Dendritic cell treated with granulocyte-macrophage colony-stimulating factor and Interleukin-4, amounts not matched to agents 40 ng/mL and 50 ng/mL, for 4 days (primary cell): ENCODE data around the gene CMSS1.

Experiments used
- H3K27ac Mint-ChIP-seq: one replicate; pipeline ENCODE4 v1.8.0; 2022; ENCODE audit warnings: mild to moderate bottlenecking, mixed read lengths
- H3K27me3 Mint-ChIP-seq: one replicate; pipeline ENCODE4 v1.8.0; 2022; ENCODE audit warnings: mild to moderate bottlenecking, mixed read lengths
- H3K36me3 Mint-ChIP-seq: one replicate; pipeline ENCODE4 v1.8.0; 2022; ENCODE audit warnings: low read depth, mixed read lengths
- H3K4me1 Mint-ChIP-seq: one replicate; pipeline ENCODE4 v1.8.0; 2022; ENCODE audit warnings: low read depth, mixed read lengths
- H3K4me3 Mint-ChIP-seq: one replicate; pipeline ENCODE4 v1.8.0; 2022; ENCODE audit warnings: mild to moderate bottlenecking, moderate library complexity, mixed read lengths
- H3K9me3 Mint-ChIP-seq: one replicate; pipeline ENCODE4 v1.8.0; 2022; ENCODE audit warnings: mixed read lengths
- intact Hi-C: fragments of 100-400 bp; cut with micrococcal nuclease; formaldehyde crosslinking; loops from one replicate; pipeline ENCODE4 v1.15.0; 2022

The CMSS1 gene

DNA sequence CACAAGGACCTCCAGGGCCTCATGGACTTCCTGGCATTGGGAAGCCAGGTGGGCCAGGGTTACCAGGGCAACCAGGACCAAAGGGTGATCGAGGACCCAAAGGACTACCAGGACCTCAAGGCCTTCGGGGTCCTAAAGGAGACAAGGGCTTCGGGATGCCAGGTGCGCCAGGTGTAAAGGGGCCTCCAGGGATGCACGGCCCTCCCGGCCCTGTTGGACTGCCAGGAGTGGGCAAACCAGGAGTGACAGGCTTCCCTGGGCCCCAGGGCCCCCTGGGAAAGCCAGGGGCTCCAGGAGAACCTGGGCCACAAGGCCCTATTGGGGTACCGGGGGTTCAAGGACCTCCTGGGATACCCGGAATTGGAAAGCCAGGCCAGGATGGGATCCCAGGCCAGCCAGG, 23.2 kb upstream of the CMSS1 start:
- intact Hi-C loops: no loop called here
- no peaks in the 10 kb centered on the region for H3K27me3 Mint-ChIP-seq
- H3K9me3 Mint-ChIP-seq: no peaks in the 10 kb centered on the region
- H3K27ac Mint-ChIP-seq: no peak overlapping the region
- no peaks in the 10 kb centered on the region for H3K36me3 Mint-ChIP-seq
- H3K4me3 Mint-ChIP-seq: no peak overlapping the region
- H3K4me1 Mint-ChIP-seq: no peaks in the 10 kb centered on the region

DNA sequence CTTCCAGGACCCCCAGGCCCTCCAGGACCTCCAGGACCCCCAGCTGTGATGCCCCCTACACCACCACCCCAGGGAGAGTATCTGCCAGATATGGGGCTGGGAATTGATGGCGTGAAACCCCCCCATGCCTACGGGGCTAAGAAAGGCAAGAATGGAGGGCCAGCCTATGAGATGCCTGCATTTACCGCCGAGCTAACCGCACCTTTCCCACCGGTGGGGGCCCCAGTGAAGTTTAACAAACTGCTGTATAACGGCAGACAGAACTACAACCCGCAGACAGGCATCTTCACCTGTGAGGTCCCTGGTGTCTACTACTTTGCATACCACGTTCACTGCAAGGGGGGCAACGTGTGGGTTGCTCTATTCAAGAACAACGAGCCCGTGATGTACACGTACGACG, 22.1 kb upstream of the CMSS1 start:
- Mint-ChIP-seq H3K27me3 (no peaks in the 10 kb centered on the region), H3K9me3 (no peaks in the 10 kb centered on the region), H3K4me3 (no peak overlapping the region), H3K4me1 (no peaks in the 10 kb centered on the region), H3K27ac (no peak overlapping the region), H3K36me3 (no peaks in the 10 kb centered on the region)
- intact Hi-C loops: no loop called here

DNA sequence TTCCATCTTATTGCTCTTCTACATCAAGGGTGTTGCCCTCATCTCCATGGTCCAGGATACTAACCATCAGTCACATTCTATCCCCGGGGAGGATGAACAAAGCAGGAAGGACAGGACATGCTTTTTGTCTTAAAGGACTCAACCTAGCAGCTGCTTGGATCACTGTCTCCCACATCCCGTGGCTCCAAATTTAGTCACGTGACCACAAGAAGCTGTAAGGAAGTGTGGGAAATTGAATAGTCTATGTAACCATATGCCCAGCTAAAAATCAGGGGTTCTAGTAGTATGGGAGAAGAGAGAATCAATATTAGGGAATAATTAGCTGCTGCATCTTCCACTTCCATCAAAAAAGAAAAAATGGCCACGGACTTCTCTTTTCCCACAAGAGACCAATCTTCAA, 18.2 kb upstream of the CMSS1 start:
- no peak overlapping the region for H3K27ac Mint-ChIP-seq
- no peaks in the 10 kb centered on the region for H3K4me1 Mint-ChIP-seq
- intact Hi-C loops: no loop called here
- H3K36me3 Mint-ChIP-seq: no peaks in the 10 kb centered on the region
- no peaks in the 10 kb centered on the region for H3K27me3 Mint-ChIP-seq
- peaks cover 6% of the 10 kb centered on the region for H3K9me3 Mint-ChIP-seq
- no peak overlapping the region for H3K4me3 Mint-ChIP-seq

DNA sequence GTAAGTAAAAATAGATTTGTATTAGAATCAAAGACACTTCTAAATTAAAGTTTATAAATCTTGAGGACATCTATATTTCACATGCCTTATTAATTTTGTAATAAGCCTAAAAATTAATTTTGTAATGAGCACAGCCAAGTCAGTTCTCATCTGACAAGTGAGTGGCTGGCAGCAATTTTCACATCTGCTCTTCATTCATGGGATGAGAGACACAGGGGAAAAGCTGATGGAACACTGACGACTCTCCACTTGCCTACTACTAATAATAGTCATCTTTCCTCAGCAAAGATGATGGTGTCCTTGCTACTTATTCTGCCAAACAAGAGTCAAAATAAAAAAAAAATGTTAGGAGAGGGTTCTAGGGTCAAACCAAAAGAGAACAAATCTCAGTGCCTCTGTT, 14.4 kb upstream of the CMSS1 start:
- Mint-ChIP-seq H3K27me3 (no peaks in the 10 kb centered on the region), H3K27ac (no peak overlapping the region), H3K9me3 (peaks cover 20% of the 10 kb centered on the region), H3K4me1 (no peaks in the 10 kb centered on the region), H3K36me3 (no peaks in the 10 kb centered on the region), H3K4me3 (no peak overlapping the region)
- intact Hi-C loops: loop anchor here (10.0 kb wide), 1 partner anchor 278 kb away; no protein-coding TSS in a partner anchor

DNA sequence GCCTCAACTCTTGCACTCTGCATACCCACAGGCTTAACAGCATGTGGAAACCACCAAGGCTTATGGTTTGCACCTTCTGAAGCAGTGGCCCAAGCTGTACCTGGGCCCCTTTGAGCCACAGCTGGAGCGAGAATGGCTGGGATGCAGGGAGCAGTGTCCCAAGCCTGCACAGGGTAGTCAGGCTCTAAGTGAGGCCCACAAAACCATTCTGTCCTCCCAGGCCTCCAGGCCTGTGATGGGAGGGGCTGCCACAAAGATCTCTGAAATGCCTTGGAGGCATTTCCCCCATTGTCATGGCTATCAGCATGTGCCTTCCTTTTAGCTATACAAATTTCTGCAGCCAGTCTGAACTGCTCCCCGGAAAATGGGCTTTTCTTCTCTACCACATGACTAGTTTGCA, 12.5 kb upstream of the CMSS1 start:
- H3K27ac Mint-ChIP-seq: no peak overlapping the region
- no peaks in the 10 kb centered on the region for H3K27me3 Mint-ChIP-seq
- intact Hi-C loops: loop anchor here (10.0 kb wide), 1 partner anchor 280 kb away; no protein-coding TSS in a partner anchor

DNA sequence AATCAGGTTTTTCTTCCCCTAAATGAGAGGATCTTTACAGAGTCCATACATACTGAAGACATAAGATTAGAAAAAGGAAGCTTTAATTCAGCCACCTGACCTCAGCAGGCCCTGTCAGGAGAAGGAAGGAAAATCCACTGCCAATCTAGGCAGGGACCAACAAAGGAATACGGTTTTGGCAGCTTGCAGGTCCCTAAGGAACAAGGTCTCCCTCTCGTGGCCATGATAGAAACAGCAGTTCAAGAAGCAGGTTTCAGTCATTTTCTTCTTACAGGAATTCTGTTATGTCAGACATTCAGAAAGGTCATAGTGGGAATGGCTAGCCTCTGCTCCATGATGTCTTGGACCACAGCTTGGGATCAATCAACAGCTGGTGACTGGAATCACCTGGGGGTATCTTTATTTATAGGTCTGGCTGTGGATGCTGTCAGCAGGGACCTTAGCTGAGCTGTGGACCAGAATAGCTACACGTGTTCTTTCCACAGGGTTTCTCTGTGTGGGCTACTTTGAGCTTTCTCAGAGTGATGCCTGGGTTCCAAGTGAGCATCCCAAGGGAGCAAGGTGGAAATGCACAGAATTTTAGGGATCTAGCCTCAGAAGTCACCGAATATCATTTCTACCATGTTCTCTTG, 9.4 kb upstream of the CMSS1 start:
- no peak overlapping the region for H3K27ac Mint-ChIP-seq

More for the DNA sequence above, 12.5 kb upstream of the CMSS1 start:
- H3K4me3 Mint-ChIP-seq: no peak overlapping the region
- H3K9me3 Mint-ChIP-seq: peaks cover 20% of the 10 kb centered on the region
- H3K4me1 Mint-ChIP-seq: no peaks in the 10 kb centered on the region
- H3K36me3 Mint-ChIP-seq: no peaks in the 10 kb centered on the region

DNA sequence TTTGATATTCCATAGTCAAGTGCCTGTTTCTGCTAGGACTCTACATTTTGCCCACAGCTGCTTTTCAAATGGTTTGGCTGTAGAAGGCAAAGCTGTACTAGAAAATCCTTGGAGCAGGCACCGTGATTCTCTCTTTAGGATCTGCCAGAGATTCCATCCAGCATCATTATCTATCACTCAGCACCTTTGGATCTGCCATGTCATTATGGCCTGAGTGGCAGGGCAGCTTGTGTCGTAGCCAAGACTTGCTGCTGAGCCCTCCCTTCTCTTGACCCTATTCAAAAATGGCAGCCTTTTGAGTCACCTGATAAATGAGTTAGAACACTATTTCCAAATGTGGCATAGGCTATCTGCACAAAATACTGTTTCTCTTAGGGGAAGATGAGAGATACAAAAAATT, 8.1 kb upstream of the CMSS1 start:
- peaks cover 13% of the 10 kb centered on the region for H3K9me3 Mint-ChIP-seq
- no peaks in the 10 kb centered on the region for H3K27me3 Mint-ChIP-seq
- no peaks in the 10 kb centered on the region for H3K36me3 Mint-ChIP-seq
- intact Hi-C loops: loop anchor here (10.0 kb wide), 1 partner anchor 285 kb away; no protein-coding TSS in a partner anchor
- no peak overlapping the region for H3K4me3 Mint-ChIP-seq
- H3K4me1 Mint-ChIP-seq: no peaks in the 10 kb centered on the region
- no peak overlapping the region for H3K27ac Mint-ChIP-seq

More for the DNA sequence above, 9.4 kb upstream of the CMSS1 start:
- Mint-ChIP-seq H3K36me3 (no peaks in the 10 kb centered on the region), H3K4me3 (no peak overlapping the region), H3K4me1 (no peaks in the 10 kb centered on the region), H3K9me3 (peaks cover 20% of the 10 kb centered on the region), H3K27me3 (no peaks in the 10 kb centered on the region)
- intact Hi-C loops: loop anchor here (10.0 kb wide), 1 partner anchor 283 kb away; no protein-coding TSS in a partner anchor

DNA sequence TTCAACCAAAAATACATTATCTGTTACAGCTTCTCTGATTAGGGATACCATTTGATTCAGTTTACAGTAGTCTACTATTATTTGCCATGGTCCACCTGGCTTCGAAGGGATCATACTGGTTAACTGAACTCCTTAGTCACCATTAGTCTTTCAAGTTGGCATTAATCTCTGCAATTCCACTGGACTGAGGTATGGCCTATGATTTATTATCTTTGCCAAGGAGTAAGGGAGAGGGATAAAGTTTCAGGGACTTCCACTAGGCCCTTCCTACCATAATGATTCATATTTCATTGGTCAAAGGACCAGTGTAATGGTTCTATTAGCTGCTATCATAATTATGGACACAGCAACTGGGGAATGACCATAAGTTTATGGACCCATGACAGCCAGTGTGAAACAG, 7.3 kb upstream of the CMSS1 start:
- Mint-ChIP-seq H3K9me3 (peaks cover 5% of the 10 kb centered on the region), H3K4me1 (no peaks in the 10 kb centered on the region), H3K27ac (no peak overlapping the region), H3K36me3 (no peaks in the 10 kb centered on the region), H3K4me3 (no peak overlapping the region), H3K27me3 (no peaks in the 10 kb centered on the region)
- intact Hi-C loops: loop anchor here (10.0 kb wide), 1 partner anchor 1216 kb away; the partner anchor contains the start of gene CPOX

DNA sequence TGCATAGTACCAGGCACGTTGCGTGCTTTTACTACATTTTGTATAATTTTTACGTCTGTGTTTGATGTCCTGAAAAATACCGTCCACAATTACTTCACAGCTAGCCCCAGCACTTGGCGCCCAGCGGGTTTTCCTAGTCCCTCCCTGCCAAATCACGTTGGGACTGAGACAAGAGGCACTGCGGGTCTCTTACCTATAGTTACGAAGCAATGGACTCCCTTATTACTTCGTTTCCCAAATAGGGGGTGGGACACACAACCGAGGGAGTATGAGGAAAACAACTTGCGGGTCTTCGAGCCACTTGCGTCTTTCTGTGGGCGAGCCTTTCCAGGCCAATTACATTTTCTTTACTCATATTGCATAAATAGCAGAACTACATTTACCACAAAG, 620 bp upstream of the CMSS1 start:
- Mint-ChIP-seq H3K27ac (peak overlapping the region; percentile 96), H3K9me3 (no peaks in the 10 kb centered on the region), H3K27me3 (no peaks in the 10 kb centered on the region), H3K36me3 (peaks cover 8% of the 10 kb centered on the region), H3K4me1 (peaks cover 10% of the 10 kb centered on the region), H3K4me3 (peak overlapping the region; percentile 92)
- intact Hi-C loops: loop anchor here (1.0 to 10.0 kb wide), 5 partner anchors 60 to 1222 kb away; partner anchors contain the start of genes CPOX, LNP1, TBC1D23 and TOMM70

DNA sequence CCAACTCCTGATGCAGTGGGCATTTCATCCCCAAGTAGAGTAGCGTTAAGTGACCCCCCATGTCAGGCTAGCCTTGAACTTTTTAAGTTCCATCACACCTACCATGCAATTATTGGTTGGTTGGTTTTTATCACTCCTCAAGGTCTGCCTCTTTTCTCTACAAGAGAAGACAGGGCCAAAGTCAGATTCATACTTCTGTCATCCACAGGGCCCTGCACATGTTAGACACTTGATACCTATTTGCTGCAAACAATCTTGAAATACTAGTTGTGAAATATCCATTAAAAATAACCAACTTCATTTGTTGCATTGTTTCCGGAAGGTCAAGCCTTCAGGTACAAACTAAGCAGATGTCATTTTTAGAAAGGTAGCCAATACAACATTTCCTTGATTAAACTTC, 1.2 kb downstream of the CMSS1 start:
- intact Hi-C loops: loop anchor here (5.0 to 10.0 kb wide), 4 partner anchors 58 to 1224 kb away; partner anchors contain the start of genes CPOX, LNP1 and TOMM70
- no peak overlapping the region for H3K27ac Mint-ChIP-seq

DNA sequence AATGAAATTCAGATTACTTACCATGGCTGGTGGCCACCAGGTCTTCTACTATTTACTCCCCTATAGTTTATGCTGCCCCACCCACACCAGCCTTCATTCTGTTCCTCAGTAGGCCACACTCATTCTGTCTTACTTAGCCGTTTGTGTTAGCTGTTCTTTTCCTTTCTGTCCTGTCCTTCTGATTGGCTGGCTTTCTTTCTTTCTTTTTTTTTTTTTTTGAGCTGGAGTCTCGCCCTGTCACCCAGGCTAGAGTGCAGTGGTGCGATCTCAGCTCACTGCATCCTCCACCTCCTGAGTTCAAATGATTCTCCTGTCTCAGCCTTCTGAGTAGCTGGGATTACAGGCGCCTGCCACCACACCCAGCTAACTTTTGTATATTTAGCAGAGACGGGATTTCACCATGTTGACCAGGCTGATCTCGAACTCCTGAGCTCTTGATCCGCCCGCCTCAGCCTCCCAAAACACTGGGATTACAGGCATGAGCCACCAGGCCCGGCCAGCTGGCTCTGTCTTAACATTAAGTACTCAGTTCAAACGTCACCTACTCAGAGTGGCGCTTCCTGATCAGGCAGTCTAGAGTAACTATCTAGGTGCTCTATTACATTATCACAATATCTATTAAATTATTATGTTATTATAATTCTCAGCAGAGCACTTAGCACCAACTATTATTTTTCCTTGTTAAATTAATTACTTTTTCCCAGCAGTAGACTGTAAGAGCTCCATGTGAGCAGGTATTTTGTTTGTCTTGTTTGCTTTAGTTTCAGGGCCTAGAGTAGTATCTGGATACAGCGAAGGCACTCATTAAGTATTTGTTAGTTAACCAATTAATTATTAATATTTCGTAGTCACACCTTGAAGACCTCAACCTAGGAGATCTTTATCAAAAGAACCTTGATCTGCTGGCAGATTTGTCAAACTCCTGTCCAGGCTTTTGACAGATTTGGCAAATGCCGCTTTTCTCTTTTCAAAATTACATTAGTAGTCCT, 6.4 kb downstream of the CMSS1 start:
- H3K27ac Mint-ChIP-seq: no peak overlapping the region
- intact Hi-C loops: no loop called here
- H3K9me3 Mint-ChIP-seq: no peaks in the 10 kb centered on the region
- no peaks in the 10 kb centered on the region for H3K36me3 Mint-ChIP-seq
- no peaks in the 10 kb centered on the region for H3K27me3 Mint-ChIP-seq
- H3K4me3 Mint-ChIP-seq: no peak overlapping the region
- no peaks in the 10 kb centered on the region for H3K4me1 Mint-ChIP-seq

More for the DNA sequence above, 1.2 kb downstream of the CMSS1 start:
- Mint-ChIP-seq H3K36me3 (peaks cover 8% of the 10 kb centered on the region), H3K4me3 (no peak overlapping the region), H3K4me1 (peaks cover 10% of the 10 kb centered on the region), H3K27me3 (no peaks in the 10 kb centered on the region), H3K9me3 (no peaks in the 10 kb centered on the region)

DNA sequence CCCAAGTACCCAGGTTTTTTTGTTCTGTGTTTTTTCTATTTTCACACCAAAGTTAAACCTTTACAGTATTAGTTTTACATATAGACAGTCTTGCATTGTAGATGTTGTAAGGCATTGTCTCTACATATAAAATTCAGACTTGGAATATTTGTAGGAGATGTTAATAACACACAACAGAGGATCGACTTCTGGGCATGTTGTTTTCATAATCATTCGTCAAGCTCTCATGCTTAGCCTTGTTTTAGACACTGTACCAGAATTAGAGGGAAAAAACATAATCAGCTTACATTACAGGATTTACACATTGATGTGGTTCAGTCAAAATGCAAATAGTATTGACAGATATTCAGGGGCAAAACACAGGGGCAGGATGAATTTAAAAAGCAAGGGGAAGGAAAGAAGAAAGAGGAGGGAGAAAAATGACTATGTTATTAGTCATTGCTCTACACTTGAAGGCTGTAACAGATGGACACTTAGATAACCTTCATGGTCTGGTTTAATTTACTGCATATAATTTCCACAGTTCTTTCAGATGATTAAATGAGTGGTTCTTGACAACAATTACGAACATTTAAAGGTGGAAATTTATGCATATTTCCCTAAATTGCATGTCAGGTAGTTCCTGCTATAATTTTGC, 7.5 kb downstream of the CMSS1 start:
- Mint-ChIP-seq H3K27me3 (no peaks in the 10 kb centered on the region), H3K4me1 (peaks cover 4% of the 10 kb centered on the region), H3K36me3 (no peaks in the 10 kb centered on the region), H3K27ac (no peak overlapping the region), H3K4me3 (no peak overlapping the region), H3K9me3 (no peaks in the 10 kb centered on the region)
- intact Hi-C loops: no loop called here

DNA sequence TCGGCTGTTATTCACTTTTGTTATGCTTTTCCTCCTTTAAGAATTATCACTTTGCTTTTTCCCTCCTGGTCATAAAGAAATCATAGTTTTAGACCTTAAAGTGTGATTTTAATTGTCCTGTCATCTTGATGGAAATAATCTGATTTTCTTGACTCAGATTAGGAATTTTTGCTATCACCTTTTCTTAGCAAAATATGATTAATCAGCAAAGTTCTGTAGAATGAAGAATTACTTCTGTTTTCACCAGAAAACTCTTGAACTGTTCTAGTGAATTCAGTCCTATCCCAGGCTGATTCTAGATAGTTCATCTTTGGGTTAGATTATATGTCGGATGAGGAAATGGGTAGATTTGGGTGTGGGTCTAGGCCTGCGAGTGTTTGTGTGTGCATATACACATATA, 12.2 kb downstream of the CMSS1 start:
- peaks cover 4% of the 10 kb centered on the region for H3K4me1 Mint-ChIP-seq
- no peak overlapping the region for H3K27ac Mint-ChIP-seq
- no peak overlapping the region for H3K4me3 Mint-ChIP-seq
- intact Hi-C loops: loop anchor here (5.0 kb wide), 1 partner anchor 762 kb away; no protein-coding TSS in a partner anchor
- no peaks in the 10 kb centered on the region for H3K27me3 Mint-ChIP-seq
- H3K9me3 Mint-ChIP-seq: no peaks in the 10 kb centered on the region
- no peaks in the 10 kb centered on the region for H3K36me3 Mint-ChIP-seq
